ENCODE measurements around the gene RAB33B. TPM values are rescaled to one million over a fixed set of nuclear protein-coding genes. Genes with fewer than 3 reads are reported as not detected.
"Not testable (repeated sequence)": the region's sequence is repeated elsewhere in the genome, so short reads cannot be mapped to it uniquely, and the experiment has no call there.

The RAB33B gene
- total RNA-seq, 1 donor from 2014 or later: 53.0 TPM

- DNase-seq (ENCODE audit: low spot score in 2 of 2) (no peak), FAIRE-seq (no peak)
Observed at GRCh38 chr4:139461022-139461628, 7.2 kb downstream of the RAB33B start.

DNA sequence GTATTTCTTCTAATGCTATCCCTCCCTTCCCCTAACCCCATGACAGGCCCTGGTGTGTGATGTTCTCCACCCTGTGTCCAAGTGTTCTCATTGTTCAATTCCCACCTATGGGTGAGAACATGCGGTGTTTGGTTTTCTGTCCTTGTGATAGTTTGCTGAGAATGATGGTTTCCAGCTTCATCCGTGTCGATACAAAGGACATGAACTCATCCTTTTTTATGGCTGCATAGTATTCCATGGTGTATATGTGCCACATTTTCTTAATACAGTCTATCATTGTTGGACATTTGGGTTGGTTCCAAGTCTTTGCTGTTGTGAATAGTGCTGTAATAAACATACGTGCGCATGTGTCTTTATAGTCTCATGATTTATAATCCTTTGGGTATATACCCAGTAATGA is 10.6 kb downstream of the RAB33B start:
- not testable (repeated sequence) for DNase-seq (ENCODE audit: low spot score in 2 of 2); FAIRE-seq

- DNase-seq (ENCODE audit: low spot score in 2 of 2): no peak
- FAIRE-seq: no peak
Observed at GRCh38 chr4:139465922-139466321, 12.0 kb downstream of the RAB33B start.

DNA sequence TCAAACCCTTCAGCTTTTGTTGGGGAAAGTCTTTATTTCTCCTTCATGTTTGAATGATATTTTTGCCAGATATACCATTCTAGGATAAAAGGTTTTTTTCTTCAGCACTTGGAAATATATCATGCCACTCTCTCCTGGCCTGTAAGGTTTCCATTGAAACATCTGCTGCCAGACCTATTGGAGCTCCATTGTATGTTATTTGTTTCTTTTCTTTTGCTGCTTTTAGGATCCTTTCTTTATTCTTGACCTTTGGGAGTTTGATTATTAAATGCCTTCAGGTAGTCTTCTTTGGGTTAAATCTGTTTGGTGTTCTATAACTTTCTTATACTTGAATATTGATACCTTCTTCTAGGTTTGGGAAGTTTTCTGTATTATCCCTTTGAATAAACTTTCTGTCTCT is 14.8 kb downstream of the RAB33B start:
- FAIRE-seq; DNase-seq (ENCODE audit: low spot score in 2 of 2): not testable (repeated sequence)

GRCh38 chr4:139469216-139469615 is 15.3 kb downstream of the RAB33B start:
- no peak for DNase-seq (ENCODE audit: low spot score in 2 of 2)

DNA sequence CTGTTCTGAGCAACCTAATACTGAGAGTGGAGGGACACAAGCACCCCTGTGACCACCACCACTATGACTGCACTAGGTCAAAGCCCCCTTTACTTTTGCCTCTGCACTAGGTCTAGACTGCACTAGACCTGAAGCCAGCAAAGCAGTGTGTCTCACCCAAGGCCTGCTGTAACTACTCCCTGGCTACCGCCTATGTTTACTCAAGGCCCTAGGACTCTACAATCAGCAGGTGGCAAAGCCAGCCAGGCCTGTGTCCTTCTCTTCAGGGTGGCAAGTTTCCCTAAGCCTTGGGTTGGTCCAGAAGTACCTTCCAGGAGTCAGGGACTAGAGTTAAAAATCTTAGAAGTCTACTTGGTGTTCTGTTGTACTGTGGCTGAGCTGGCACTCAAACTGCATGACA is 15.9 kb downstream of the RAB33B start:
- DNase-seq (ENCODE audit: low spot score in 2 of 2) (no peak), FAIRE-seq (no peak)

More at GRCh38 chr4:139469216-139469615, 15.3 kb downstream of the RAB33B start:
- no peak for FAIRE-seq

- no peak for DNase-seq (ENCODE audit: low spot score in 2 of 2)
- no peak for FAIRE-seq
Observed at GRCh38 chr4:139470295-139470694, 16.4 kb downstream of the RAB33B start.

DNA sequence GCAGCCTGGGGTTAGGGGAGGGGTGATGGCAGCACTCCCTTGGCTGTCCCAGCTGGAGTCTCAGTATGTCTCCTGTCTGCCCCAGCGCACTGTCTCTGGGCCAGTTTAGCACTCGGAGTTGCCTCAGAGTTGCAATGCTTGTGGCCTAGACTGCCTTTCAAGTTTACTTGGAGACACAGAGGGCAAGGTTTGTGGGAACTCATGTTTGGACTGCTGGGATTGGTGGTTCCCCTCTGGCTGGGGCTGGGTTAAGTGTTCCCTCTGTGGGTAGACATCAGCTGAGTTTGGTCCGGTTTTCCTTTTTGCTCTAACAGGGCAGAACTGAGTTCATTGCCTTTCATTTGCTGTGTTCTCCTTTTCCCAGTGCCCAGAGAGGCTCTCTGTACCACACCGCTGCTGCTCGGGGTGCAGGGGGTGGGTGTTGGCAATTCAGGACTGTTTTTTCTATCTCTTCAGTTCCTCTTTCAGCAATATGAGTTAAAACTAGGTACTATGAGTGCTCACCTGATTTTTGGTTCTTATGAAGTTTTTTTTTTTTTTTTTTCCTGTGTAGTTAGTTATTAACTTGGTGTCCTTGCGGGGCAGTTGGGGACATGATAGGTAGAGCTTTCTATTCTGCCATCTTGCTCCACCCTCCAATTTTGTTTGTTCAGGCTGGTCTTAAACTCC is 17.2 kb downstream of the RAB33B start:
- FAIRE-seq (no peak), DNase-seq (ENCODE audit: low spot score in 2 of 2) (no peak)

GRCh38 chr4:139472852-139473251 is 18.9 kb downstream of the RAB33B start:
- no peak for DNase-seq (ENCODE audit: low spot score in 2 of 2)
- no peak for FAIRE-seq

DNA sequence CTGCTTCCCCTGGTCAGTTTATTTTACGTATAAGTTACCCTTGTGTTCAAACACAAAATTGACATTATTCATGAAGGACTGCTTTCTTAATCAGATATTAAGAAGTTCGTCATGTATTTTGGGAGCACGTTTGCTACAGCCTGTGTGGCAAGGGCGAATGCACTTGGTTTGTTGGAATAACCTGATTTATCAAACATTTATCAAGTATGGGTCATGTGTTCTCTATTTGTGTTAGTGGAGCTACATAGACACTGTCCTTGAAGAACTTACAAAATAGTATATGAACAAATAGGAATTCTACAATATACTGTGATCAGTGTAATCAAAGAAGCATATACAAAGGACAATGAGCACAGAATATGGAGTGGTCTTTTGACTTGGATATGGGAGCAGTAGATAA is 22.4 kb downstream of the RAB33B start:
- no peak for FAIRE-seq
- DNase-seq (ENCODE audit: low spot score in 2 of 2): no peak

DNA sequence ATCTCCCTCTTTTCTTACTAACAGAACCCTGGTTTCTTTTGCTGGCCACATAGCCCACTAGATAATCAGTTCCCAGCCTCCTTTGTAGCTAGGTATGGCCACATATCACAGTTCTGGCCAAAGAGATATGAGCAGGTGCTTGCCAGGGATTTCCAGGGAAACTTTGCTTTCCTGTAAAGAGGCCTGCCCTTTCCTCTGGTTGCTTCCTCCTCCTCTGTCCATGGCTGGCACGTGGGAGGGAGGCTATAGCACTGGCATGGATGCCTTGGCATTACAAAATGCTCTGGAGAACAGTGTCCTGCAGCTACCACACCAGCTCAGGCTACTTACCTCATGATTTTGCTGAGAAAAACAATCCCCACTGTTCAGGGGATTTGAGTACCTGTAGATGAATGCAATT is 27.5 kb downstream of the RAB33B start:
- DNase-seq (ENCODE audit: low spot score in 2 of 2) (no peak), FAIRE-seq (no peak)

- FAIRE-seq: no peak
Observed at GRCh38 chr4:139483000-139483399, 29.1 kb downstream of the RAB33B start.

DNA sequence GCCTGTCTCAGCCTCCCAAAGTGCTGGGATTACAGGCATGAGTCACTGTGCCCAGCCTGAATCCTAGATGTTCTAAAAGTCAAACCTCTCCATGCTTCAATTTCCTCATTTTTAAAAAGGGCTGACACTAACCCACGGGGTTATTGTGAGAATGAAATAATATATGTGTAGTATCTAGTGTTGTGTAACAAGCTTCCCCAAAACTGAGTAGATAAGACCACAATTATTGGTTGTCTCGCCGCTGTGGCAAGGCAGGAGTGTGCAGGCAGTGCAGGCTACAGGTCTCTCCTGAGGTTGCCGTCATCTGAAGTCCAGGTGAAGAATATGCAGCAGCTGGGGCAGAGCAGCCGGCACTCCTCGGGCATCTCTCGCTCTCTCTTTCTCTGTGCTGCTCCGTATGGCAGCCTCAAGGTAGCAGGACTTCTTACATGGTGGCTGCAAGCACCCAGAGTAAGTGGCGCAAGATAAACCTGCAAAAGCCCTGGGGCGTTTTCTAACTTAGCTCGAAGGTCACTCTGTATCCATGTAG is 30.9 kb downstream of the RAB33B start:
- DNase-seq (ENCODE audit: low spot score in 2 of 2) (no peak), FAIRE-seq (no peak)

More at GRCh38 chr4:139483000-139483399, 29.1 kb downstream of the RAB33B start:
- no peak for DNase-seq (ENCODE audit: low spot score in 2 of 2)

GRCh38 chr4:139488442-139488841 is 34.5 kb downstream of the RAB33B start:
- no peak for FAIRE-seq
- DNase-seq (ENCODE audit: low spot score in 2 of 2): no peak

DNA sequence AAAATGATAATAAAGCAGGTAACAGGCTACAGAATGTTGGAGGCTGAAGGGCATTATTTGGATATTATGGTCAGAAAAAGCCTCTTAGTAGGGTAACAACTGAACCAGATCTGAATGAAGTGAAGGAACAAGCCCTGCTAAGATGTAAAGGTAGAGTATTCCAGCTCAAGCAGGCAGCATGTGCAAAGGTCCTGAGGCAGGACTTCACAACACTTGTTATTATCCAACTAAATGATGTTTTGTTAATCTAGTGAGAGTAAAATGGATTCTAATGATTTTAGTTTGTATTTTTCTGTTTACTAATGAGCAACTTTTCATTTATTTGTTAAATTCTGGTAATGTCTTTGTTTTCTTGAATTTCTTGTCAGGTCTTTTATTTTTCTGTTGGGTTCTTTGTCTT is 35.7 kb downstream of the RAB33B start:
- DNase-seq (ENCODE audit: low spot score in 2 of 2) (no peak), FAIRE-seq (no peak)

DNA sequence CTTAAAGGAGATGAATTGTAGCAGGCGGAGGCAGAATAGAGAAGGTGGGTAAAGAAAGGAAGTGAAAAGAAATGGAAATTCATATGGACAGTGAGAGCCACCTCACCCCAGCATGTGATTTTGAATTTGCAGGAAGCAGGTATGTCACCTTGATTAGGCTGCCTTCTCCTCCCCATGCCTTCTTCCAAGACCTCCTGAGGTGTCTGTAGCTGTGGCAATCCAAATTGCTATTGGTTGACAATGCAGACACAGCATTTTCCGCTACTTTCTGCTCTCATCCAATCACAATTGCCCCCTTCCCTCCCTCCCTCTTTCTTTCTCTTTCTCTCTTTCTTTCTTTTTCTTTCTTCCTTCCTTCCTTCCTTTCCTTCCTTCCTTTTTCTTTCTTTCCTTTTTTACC is 38.5 kb downstream of the RAB33B start:
- DNase-seq (ENCODE audit: low spot score in 2 of 2) (no peak), FAIRE-seq (no peak)

DNA sequence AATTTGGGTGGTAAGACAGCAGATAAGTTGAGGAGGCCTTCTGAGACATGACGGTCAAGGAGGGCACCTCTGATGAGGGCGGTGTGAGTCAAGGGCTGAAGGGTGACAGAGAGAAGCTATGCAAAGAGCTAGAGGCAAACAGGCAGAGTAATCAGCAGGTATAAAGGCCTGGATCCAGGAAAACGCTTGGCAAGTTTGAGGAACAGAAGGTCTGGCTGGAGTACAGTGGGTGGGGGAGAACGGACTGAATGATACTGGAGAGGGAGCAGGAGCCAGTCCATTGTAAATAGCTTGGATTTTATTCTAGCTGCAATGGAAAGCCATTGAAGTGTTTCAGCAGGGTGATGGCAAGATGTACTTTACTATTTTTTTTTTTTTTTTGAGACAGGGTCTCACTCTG is 39.3 kb downstream of the RAB33B start:
- DNase-seq (ENCODE audit: low spot score in 2 of 2): no peak
- no peak for FAIRE-seq

GRCh38 chr4:139499186-139499585 is 45.3 kb downstream of the RAB33B start:
- FAIRE-seq: no peak
- DNase-seq (ENCODE audit: low spot score in 2 of 2): no peak

- no peak for DNase-seq (ENCODE audit: low spot score in 2 of 2)
- no peak for FAIRE-seq
Observed at GRCh38 chr4:139501117-139501516, 47.2 kb downstream of the RAB33B start.

DNA sequence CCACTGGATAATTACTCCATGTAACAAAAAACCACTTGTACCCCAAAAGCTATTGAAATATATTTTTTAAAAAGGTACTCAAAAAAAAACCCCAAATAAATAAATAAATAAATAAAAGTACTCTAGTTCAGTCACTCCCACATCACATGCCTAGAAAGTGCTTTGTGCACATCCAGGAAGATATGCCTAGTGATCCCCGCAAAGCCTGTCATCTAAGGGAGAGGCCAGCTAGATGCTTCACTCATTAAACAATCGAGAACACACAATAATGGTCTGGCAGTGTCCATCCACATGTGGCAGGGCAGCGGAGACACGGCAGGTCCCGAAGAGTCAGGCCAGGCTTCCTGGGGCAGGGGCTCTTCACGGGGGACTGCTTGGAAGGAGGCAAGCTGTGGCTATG is 47.6 kb downstream of the RAB33B start:
- no peak for DNase-seq (ENCODE audit: low spot score in 2 of 2)

GRCh38 chr4:139501927-139502899 is 48.3 kb downstream of the RAB33B start:
- no peak for FAIRE-seq
- no peak for DNase-seq (ENCODE audit: low spot score in 2 of 2)

More for the DNA sequence above, 47.6 kb downstream of the RAB33B start:
- FAIRE-seq: no peak
